Sigmoid colon (tissue), 7 donors: Measurements from ENCODE around the gene COLEC12. TPM values are rescaled to one million over a fixed set of nuclear protein-coding genes. Genes with fewer than 3 reads are reported as not detected.

Experiments used
- DNase-seq: peaks from one replicate; pipeline ENCODE4 v3.0.0-alpha.2; 2019
- H3K27ac ChIP-seq, 4 donors: fragments of 200-600 bp; sonication (generic); one replicate each; pipeline ENCODE4 v1.5.1; 2016 to 2019; ENCODE audit warnings: mild to moderate bottlenecking in 1 of 4
- H3K27me3 ChIP-seq, 3 donors: fragments of 200-600 bp; sonication (generic); one replicate each; pipeline ENCODE4 v1.5.1; 2019; ENCODE audit warnings: mild to moderate bottlenecking in 1 of 3
- H3K36me3 ChIP-seq, 4 donors: fragments of 200-600 bp; sonication (generic); one replicate each; pipeline ENCODE4 v1.5.1; 2016 to 2019
- H3K4me1 ChIP-seq, 4 donors: fragments of 200-600 bp; sonication (generic); one replicate each; pipeline ENCODE4 v1.5.1; 2017 to 2019
- H3K4me3 ChIP-seq, 4 donors: fragments of 200-600 bp; sonication (generic); one replicate each; pipeline ENCODE4 v1.5.1; 2017 to 2019; ENCODE audit warnings: mild to moderate bottlenecking in 2 of 4, moderate library complexity in 1 of 4
- H3K9me3 ChIP-seq, 4 donors: fragments of 200-600 bp in 3 of 4; sonication (generic) in 3 of 4; one replicate each; pipeline versions ENCODE4 v1.5.1 to v1.6.1; 2013 to 2019
- EP300 ChIP-seq, 4 donors: sonication (generic); formaldehyde crosslinking; IDR thresholded peaks; one replicate each; pipeline ENCODE4 v1.6.1; 2017; ENCODE audit warnings: antibody characterized with exemption in 4 of 4
- POLR2A ChIP-seq, 2 donors: fragments of 450-650 bp; IDR thresholded peaks; one replicate each; pipeline ENCODE4 v1.6.1; 2016; ENCODE audit warnings: antibody characterized with exemption in 2 of 2, mild to moderate bottlenecking in 2 of 2, moderate library complexity in 2 of 2
- POLR2AphosphoS5 ChIP-seq, 4 donors: sonication (generic); formaldehyde crosslinking; IDR thresholded peaks; one replicate each; pipeline ENCODE4 v1.6.1; 2017; ENCODE audit warnings: antibody characterized with exemption in 4 of 4
- WGBS, 2 donors: extraction: QIAGEN DNeasy Blood & Tissue Kit; methylation state at CpG; one replicate each; pipeline ENCODE4 v1.1.7; 2013; 5-methylcytosine and 5-hydroxymethylcytosine counted together
- intact Hi-C: fragments of 100-400 bp; cut with DNase I; formaldehyde crosslinking; loops from one replicate; pipeline ENCODE4 v1.15.1; 2023
- polyA plus RNA-seq, 3 donors: library from polyadenylated mRNA; stranded (reverse); fragments of 200-250 nt; gene quantifications; one replicate each; pipeline ENCODE4 v1.2.3, GENCODE V29; 2013
- total RNA-seq, 4 donors: library from RNA; depleted of rRNA; stranded (reverse); fragments of >200 nt; gene quantifications; one replicate each; pipeline ENCODE4 v1.1.0, GENCODE V29; 2016
- TF ChIP-seq, protein P1 (sequence below), 4 experiments: fragments of 450-650 bp in 3 of 4; fragments of 200-600 bp in 1 of 4; IDR thresholded peaks; one replicate each; pipeline ENCODE4 v1.5.1; 2016 to 2019; ENCODE audit warnings: antibody characterized with exemption in 4 of 4, mild to moderate bottlenecking in 3 of 4, moderate library complexity in 2 of 4
- donor health status: healthy with polysubstance abuse.
- donor health status: Bipolar disorder and iron deficiency.
- donor health status: healthy.

The COLEC12 gene
- total and polyA plus RNA-seq, 7 donors: 0.69 to 24.7 (median 15.9) TPM

GRCh38 chr18:524466-524865 lies 24.0 kb upstream of the COLEC12 start:
- Histone ChIP-seq H3K36me3 (no peaks in the 10 kb centered on the region), H3K27ac (peak overlapping the region in 1 of 4 donors; percentile 49), H3K4me3 (no peak overlapping the region), H3K4me1 (peaks cover 0 to 20% (median 17%) of the 10 kb centered on the region in 4 donors), H3K9me3 (no peaks in the 10 kb centered on the region), H3K27me3 (no peaks in the 10 kb centered on the region)
- intact Hi-C loops: no loop called here
- DNase-seq: no peak
- TF ChIP-seq POLR2A (IDR thresholded peaks at IDR 0.05) (no peak), EP300 (IDR thresholded peaks at IDR 0.05) (no peak), POLR2AphosphoS5 (IDR thresholded peaks at IDR 0.05) (no peak)
- TF ChIP-seq, protein P1, sequence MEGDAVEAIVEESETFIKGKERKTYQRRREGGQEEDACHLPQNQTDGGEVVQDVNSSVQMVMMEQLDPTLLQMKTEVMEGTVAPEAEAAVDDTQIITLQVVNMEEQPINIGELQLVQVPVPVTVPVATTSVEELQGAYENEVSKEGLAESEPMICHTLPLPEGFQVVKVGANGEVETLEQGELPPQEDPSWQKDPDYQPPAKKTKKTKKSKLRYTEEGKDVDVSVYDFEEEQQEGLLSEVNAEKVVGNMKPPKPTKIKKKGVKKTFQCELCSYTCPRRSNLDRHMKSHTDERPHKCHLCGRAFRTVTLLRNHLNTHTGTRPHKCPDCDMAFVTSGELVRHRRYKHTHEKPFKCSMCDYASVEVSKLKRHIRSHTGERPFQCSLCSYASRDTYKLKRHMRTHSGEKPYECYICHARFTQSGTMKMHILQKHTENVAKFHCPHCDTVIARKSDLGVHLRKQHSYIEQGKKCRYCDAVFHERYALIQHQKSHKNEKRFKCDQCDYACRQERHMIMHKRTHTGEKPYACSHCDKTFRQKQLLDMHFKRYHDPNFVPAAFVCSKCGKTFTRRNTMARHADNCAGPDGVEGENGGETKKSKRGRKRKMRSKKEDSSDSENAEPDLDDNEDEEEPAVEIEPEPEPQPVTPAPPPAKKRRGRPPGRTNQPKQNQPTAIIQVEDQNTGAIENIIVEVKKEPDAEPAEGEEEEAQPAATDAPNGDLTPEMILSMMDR (IDR thresholded peaks at IDR 0.05): no peak

DNA sequence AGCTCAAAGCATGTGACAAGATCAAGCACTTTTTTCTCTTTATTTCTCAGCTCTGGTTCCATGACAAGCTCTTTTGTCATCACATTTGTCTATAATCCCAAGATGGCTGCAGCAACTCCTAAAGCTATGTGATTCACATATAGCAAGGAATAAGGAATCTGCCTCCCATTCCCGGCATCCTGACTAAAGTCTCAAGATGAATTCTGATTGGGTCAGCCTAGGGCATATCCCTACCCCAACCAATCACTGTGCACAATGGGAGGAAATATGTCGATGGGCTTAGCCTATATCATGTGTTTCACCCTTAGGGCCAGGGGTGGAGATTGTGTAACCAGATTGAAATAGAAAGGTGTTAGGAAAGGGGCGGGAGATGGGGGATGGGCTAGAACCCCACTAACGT lies 23.1 kb upstream of the COLEC12 start:
- intact Hi-C loops: no loop called here
- no peaks in the 10 kb centered on the region for H3K9me3 ChIP-seq
- no peak overlapping the region for H3K27ac ChIP-seq
- no peak for DNase-seq
- no peaks in the 10 kb centered on the region for H3K36me3 ChIP-seq
- TF ChIP-seq POLR2AphosphoS5 (IDR thresholded peaks at IDR 0.05) (no peak), POLR2A (IDR thresholded peaks at IDR 0.05) (no peak), EP300 (IDR thresholded peaks at IDR 0.05) (no peak)
- TF ChIP-seq, protein P1 (IDR thresholded peaks at IDR 0.05): no peak
- peaks cover 0 to 29% (median 26%) of the 10 kb centered on the region in 4 donors for H3K4me1 ChIP-seq
- WGBS, 2 donors: 54 to 63% methylated on average over 4 of the region's 4 CpGs
- H3K27me3 ChIP-seq: no peaks in the 10 kb centered on the region
- H3K4me3 ChIP-seq: no peak overlapping the region

DNA sequence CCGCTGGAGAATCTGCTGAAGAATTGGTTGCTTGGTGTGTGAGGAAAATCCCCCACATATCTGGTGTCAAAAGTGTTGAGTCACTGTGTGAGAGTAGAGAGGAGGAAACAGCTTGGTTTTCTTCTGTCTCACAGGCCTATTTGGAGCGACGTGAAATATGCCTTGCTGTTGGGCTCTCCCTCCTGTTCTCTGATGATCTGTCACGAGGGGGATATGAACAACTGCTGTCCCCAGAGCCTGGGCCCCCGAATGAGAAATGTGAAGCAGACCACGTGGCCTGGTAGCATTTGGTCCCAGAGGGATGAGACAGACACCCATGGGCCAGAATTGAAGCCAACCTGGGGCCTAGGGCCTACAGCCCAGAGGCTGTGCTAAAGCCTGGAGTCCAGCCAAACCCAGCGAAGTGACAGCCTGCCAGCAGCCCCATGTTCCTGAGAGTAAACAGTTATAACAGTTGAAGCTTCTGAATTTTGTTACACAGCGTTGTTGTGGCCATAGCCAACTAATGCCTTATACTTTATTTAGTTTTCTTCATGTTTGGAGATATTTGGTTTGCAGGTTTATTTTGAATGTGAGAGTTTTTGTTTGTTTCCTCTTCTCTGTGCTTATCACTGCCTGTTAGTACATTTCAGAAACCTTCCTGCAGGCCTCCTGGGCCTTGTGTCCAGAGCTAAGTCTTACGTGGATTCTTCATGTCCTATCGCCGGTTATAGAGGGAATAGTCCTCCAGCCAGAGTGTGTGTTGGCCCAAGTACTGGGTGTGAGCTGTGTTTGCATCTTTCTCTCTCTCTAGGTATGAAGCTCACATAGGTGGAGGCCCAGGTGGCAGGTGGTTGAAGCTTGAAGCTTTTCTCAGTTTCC lies 18.7 kb upstream of the COLEC12 start:
- WGBS, 2 donors: 48 to 66% methylated on average over 11 of the region's 11 CpGs

DNA sequence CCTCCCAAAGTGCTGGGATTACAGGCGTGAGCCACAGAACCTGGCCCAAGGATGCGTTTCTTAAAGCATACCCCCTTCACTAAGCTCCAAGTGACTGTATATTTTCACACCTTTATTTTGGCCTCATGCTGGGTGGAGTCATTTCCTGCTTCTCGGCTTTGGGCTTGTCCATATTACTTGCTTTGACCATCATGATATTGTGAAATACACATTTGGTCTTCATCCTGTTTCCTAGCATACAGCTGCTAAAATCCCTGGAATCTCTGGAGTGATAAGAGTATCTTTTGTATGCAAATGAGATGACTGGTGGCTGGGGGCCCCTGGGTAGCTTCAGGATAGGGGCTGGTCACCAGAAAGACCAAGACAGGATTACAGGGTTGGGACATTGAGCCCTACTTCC lies 17.6 kb upstream of the COLEC12 start:
- Histone ChIP-seq H3K4me3 (no peak overlapping the region), H3K9me3 (no peaks in the 10 kb centered on the region), H3K36me3 (no peaks in the 10 kb centered on the region), H3K4me1 (peaks cover 0 to 14% (median 14%) of the 10 kb centered on the region in 4 donors), H3K27me3 (no peaks in the 10 kb centered on the region), H3K27ac (peak overlapping the region in 2 of 4 donors; percentile 60 to 68)
- WGBS, 2 donors: 90% methylated on average over 3 of the region's 3 CpGs
- intact Hi-C loops: no loop called here
- TF ChIP-seq POLR2AphosphoS5 (IDR thresholded peaks at IDR 0.05) (no peak), POLR2A (IDR thresholded peaks at IDR 0.05) (no peak), EP300 (IDR thresholded peaks at IDR 0.05) (no peak)
- TF ChIP-seq, protein P1 (IDR thresholded peaks at IDR 0.05): no peak
- DNase-seq: no peak

More for the DNA sequence above, 18.7 kb upstream of the COLEC12 start:
- TF ChIP-seq EP300 (IDR thresholded peaks at IDR 0.05) (no peak), POLR2A (IDR thresholded peaks at IDR 0.05) (no peak), POLR2AphosphoS5 (IDR thresholded peaks at IDR 0.05) (peak in 3 of 4 donors; percentile 7 to 43 (median 22))
- TF ChIP-seq, protein P1 (IDR thresholded peaks at IDR 0.05): no peak
- H3K9me3 ChIP-seq: no peaks in the 10 kb centered on the region
- peak overlapping the region; percentile 12 to 68 (median 53) for H3K27ac ChIP-seq
- H3K36me3 ChIP-seq: no peaks in the 10 kb centered on the region
- H3K4me1 ChIP-seq: peaks cover 0 to 22% (median 20%) of the 10 kb centered on the region in 4 donors
- H3K4me3 ChIP-seq: no peak overlapping the region
- DNase-seq: peak; percentile 85
- intact Hi-C loops: no loop called here
- no peaks in the 10 kb centered on the region for H3K27me3 ChIP-seq
